Ramos (cell line): Measurements from ENCODE around the gene HOXD4.

Experiments used
- in situ Hi-C: fragments of 300-500 bp; cut with MboI; formaldehyde crosslinking; loops from one replicate; pipeline ENCODE4 v1.14.3; 2022; ENCODE audit warnings: low sequenced_read_pairs; ENCODE audit not compliant: unreplicated experiment

HOXD4 gene

GRCh38 chr2:176124110-176124946 is 27.0 kb upstream of the HOXD4 start:
- in situ Hi-C loops, result loop anchor here (10.0 to 25.0 kb wide), 3 partner anchors 420 to 762 kb away; no protein-coding TSS in a partner anchor

GRCh38 chr2:176124947-176125771 is 26.2 kb upstream of the HOXD4 start:
- in situ Hi-C loops, result loop anchor here (10.0 to 25.0 kb wide), 5 partner anchors 420 to 1012 kb away; no protein-coding TSS in a partner anchor

GRCh38 chr2:176125772-176126054 is 25.6 kb upstream of the HOXD4 start:
- in situ Hi-C loops, result loop anchor here (10.0 to 25.0 kb wide), 4 partner anchors 419 to 1012 kb away; no protein-coding TSS in a partner anchor

- in situ Hi-C loops, result loop anchor here (10.0 to 25.0 kb wide), 4 partner anchors 418 to 1010 kb away; no protein-coding TSS in a partner anchor
Measured at GRCh38 chr2:176126929-176127773, 24.2 kb upstream of the HOXD4 start.

- in situ Hi-C loops, result loop anchor here (10.0 to 25.0 kb wide), 4 partner anchors 417 to 1010 kb away; no protein-coding TSS in a partner anchor
Measured at GRCh38 chr2:176127774-176128072, 23.6 kb upstream of the HOXD4 start.

- in situ Hi-C loops, result loop anchor here (10.0 to 25.0 kb wide), 4 partner anchors 416 to 1009 kb away; no protein-coding TSS in a partner anchor
Measured at GRCh38 chr2:176128172-176128981, 23.0 kb upstream of the HOXD4 start.

GRCh38 chr2:176128982-176129796 is 22.2 kb upstream of the HOXD4 start, which contains the start of gene HOXD8:
Gene HOXD8, plus strand, starts transcription at chr2:176129705. Its CDS starts 662 bp downstream, at chr2:176130367.
- in situ Hi-C loops, result loop anchor here (10.0 to 25.0 kb wide), 4 partner anchors 416 to 1008 kb away; no protein-coding TSS in a partner anchor

- in situ Hi-C loops, result loop anchor here (10.0 to 25.0 kb wide), 4 partner anchors 415 to 1008 kb away; no protein-coding TSS in a partner anchor
Measured at GRCh38 chr2:176129813-176130146, 21.6 kb upstream of the HOXD4 start.

GRCh38 chr2:176130147-176130956 is 21.0 kb upstream of the HOXD4 start:
- in situ Hi-C loops, result loop anchor here (25.0 kb wide), 2 partner anchors 682 to 1007 kb away; no protein-coding TSS in a partner anchor

GRCh38 chr2:176130957-176131847 is 20.1 kb upstream of the HOXD4 start:
- in situ Hi-C loops, result loop anchor here (25.0 kb wide), 2 partner anchors 681 to 1006 kb away; no protein-coding TSS in a partner anchor

GRCh38 chr2:176131848-176132158 is 19.5 kb upstream of the HOXD4 start:
- in situ Hi-C loops, result loop anchor here (25.0 kb wide), 2 partner anchors 680 to 1005 kb away; no protein-coding TSS in a partner anchor

- in situ Hi-C loops, result loop anchor here (25.0 kb wide), 2 partner anchors 680 to 1005 kb away; no protein-coding TSS in a partner anchor
Measured at GRCh38 chr2:176132205-176133171, 18.9 kb upstream of the HOXD4 start.

GRCh38 chr2:176133389-176133788 is 18.0 kb upstream of the HOXD4 start:
- in situ Hi-C loops, result loop anchor here (25.0 kb wide), 2 partner anchors 679 to 1004 kb away; no protein-coding TSS in a partner anchor

- in situ Hi-C loops, result loop anchor here (25.0 kb wide), 2 partner anchors 678 to 1003 kb away; no protein-coding TSS in a partner anchor
Measured at GRCh38 chr2:176134035-176134434, 17.3 kb upstream of the HOXD4 start.

GRCh38 chr2:176135035-176135440 is 16.3 kb upstream of the HOXD4 start:
- in situ Hi-C loops, result loop anchor here (25.0 kb wide), 2 partner anchors 677 to 1002 kb away; no protein-coding TSS in a partner anchor
